ENCODE data around the gene WDR18. TPM values are rescaled to one million over a fixed set of nuclear protein-coding genes. Genes with fewer than 3 reads are reported as not detected.
"Not testable (repeated sequence)": the region's sequence is repeated elsewhere in the genome, so short reads cannot be mapped to it uniquely, and the experiment has no call there.

The WDR18 gene
- polyA plus RNA-seq, 1 experiment: 44.3 TPM

GRCh38 chr19:1019980-1020867 is 36.1 kb downstream of the WDR18 start:
- no peaks in the 10 kb centered on the region for H3K27me3 ChIP-seq (ENCODE audit: control insufficient read depth, insufficient read depth, low read length)
- no peak for DNase-seq (ENCODE audit: low read depth)
- peak overlapping the region; percentile 97 for H3K4me3 ChIP-seq (ENCODE audit: low read depth, low read length)
- ChIA-PET POLR2A (interaction anchor here (0.6 kb wide), 1 partner anchor 246 kb away, joined by 5 read pairs; no protein-coding TSS in a partner anchor), CTCF (interaction anchor here (0.7 to 1.2 kb wide), 3 partner anchors 17 to 224 kb away, joined by 3 to 4 read pairs (median 4); no protein-coding TSS in a partner anchor)
- no peak for TF ChIP-seq CTCF (IDR thresholded peaks at IDR 0.05; ENCODE audit: insufficient read depth, low read depth, low read length)
- H3K36me3 ChIP-seq (ENCODE audit: control insufficient read depth, insufficient read depth, low read length): no peaks in the 10 kb centered on the region; the same call in 1 of the 2 replicates

- Histone ChIP-seq H3K36me3 (ENCODE audit: control insufficient read depth, insufficient read depth, low read length) (no peaks in the 10 kb centered on the region), H3K4me3 (ENCODE audit: low read depth, low read length) (peak within 1 kb of the TSS; percentile 97), H3K27me3 (ENCODE audit: control insufficient read depth, insufficient read depth, low read length) (no peaks in the 10 kb centered on the region)
- peak; percentile 68 for DNase-seq (ENCODE audit: low read depth)
- TF ChIP-seq CTCF (IDR thresholded peaks at IDR 0.05; ENCODE audit: insufficient read depth, low read depth, low read length): no peak
- ChIA-PET CTCF (interaction anchor here (1.9 to 2.6 kb wide), 2 partner anchors 93 to 223 kb away, joined by 7 to 8 read pairs; no protein-coding TSS in a partner anchor), POLR2A (interaction anchor here (0.6 kb wide), 1 partner anchor 246 kb away, joined by 5 read pairs; no protein-coding TSS in a partner anchor)
These were observed 36.8 kb downstream of the WDR18 start, which contains the start of gene TMEM259 for GRCh38 chr19:1020868-1021425. Gene TMEM259 (minus strand): TSS chr19:1021123. CDS start chr19:1020996, 127 bp downstream.

GRCh38 chr19:1023883-1024188 is 39.7 kb downstream of the WDR18 start:
- DNase-seq (ENCODE audit: low read depth); H3K4me3 ChIP-seq (ENCODE audit: low read depth, low read length); H3K36me3 ChIP-seq (ENCODE audit: control insufficient read depth, insufficient read depth, low read length); POLR2A ChIA-PET; CTCF ChIA-PET; H3K27me3 ChIP-seq (ENCODE audit: control insufficient read depth, insufficient read depth, low read length): not testable (repeated sequence)

DNA sequence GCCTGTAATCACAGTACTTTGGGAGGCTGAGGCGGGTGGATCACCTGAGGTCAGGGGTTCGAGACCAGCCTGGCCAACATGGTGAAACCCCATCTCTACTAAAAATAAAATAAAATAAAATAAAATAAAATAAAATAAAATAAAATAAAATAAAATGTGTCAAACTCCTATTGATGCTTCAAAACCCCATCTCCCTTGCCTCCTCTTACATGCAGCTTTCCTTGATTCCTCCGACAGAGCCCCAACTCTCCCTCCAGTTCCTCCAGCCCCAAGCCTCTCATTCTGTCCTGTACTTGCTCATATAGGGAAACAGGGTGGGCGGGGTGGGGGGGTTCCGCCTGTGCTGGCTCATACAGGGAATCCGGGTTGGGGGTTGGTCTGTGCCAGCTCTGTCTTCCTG is 40.9 kb downstream of the WDR18 start:
- H3K27me3 ChIP-seq (ENCODE audit: control insufficient read depth, insufficient read depth, low read length); POLR2A ChIA-PET; H3K36me3 ChIP-seq (ENCODE audit: control insufficient read depth, insufficient read depth, low read length); H3K4me3 ChIP-seq (ENCODE audit: low read depth, low read length); DNase-seq (ENCODE audit: low read depth): not testable (repeated sequence)
- CTCF ChIA-PET: interaction anchor here (1.4 kb wide), 1 partner anchor 15 kb away, joined by 3 read pairs; the partner anchor contains the start of gene ABCA7

GRCh38 chr19:1025960-1026782 is 42.0 kb downstream of the WDR18 start, which contains the start of gene CNN2:
Gene CNN2 (plus strand): TSS chr19:1026608. CDS start chr19:1026662, 54 bp downstream.
- POLR2A ChIA-PET: interaction anchor here (1.0 to 1.5 kb wide), 3 partner anchors 14 to 243 kb away, joined by 3 to 8 read pairs (median 4); partner anchors contain the start of genes ABCA7 and CIRBP
- peak within 1 kb of the TSS; percentile 96 for H3K4me3 ChIP-seq (ENCODE audit: low read depth, low read length)
- H3K36me3 ChIP-seq (ENCODE audit: control insufficient read depth, insufficient read depth, low read length): peaks cover 7% of the 10 kb centered on the region
- CTCF ChIA-PET: interaction anchor here (0.6 to 1.7 kb wide), 6 partner anchors 11 to 242 kb away, joined by 3 to 6 read pairs (median 3); partner anchors contain the start of gene ABCA7
- TF ChIP-seq CTCF (IDR thresholded peaks at IDR 0.05; ENCODE audit: insufficient read depth, low read depth, low read length): no peak
- no peak for DNase-seq (ENCODE audit: low read depth)
- no peaks in the 10 kb centered on the region for H3K27me3 ChIP-seq (ENCODE audit: control insufficient read depth, insufficient read depth, low read length)

Measured in BJ (cell line).